ENCODE measurements around the gene CHST12. TPM values are rescaled to one million over a fixed set of nuclear protein-coding genes. Genes with fewer than 3 reads are reported as not detected.

Gene CHST12
- total and polyA plus RNA-seq, 10 of the 15 experiments (the other 5 are each of a cell fraction or from before 2014, with no cell fraction given) = 0.05 to 14.2 (median 3.3) TPM

DNA sequence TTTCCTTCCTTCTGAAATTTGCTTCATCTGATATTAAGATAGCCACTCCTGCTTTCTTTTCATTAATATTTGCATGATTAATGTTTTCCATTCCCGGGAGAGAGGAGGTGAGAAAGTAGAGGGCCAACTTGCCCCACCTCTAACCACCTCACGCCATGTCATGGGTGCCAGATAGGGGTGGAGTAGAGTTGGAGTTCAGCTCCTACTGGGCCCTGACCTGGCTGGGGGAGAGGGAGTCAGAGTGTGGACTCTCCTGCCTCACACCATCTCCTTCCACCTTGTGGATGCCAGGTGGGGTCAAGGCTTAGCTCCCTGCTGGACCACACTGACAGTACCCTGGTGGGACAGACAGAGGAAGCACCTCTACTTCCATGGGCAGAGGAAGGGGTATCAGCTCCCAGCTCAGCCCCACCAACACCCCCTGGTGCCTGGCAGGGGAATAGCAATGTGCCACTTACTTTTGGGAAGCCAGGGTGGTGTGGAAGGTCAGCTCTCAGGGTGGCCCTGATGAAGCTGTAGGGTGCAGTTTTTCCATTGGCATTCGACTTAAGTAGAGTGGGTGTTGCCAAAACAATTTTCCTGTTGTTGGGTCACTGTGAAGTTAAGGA, 28.0 kb downstream of the CHST12 start:
- Histone ChIP-seq H3K27ac (ENCODE audit: control insufficient read depth, insufficient read depth) (no peak overlapping the region), H3K4me3 (no peak overlapping the region), H3K9ac (ENCODE audit: control insufficient read depth, insufficient read depth, low read length) (no peak overlapping the region), H3K79me2 (ENCODE audit: control insufficient read depth, insufficient read depth, low read length) (no peaks in the 10 kb centered on the region), H3K4me2 (ENCODE audit: control insufficient read depth, insufficient read depth) (no peak overlapping the region), H2AFZ (ENCODE audit: control insufficient read depth, low read depth, low read length) (no peak overlapping the region), H3K27me3 (replicated peaks in 1 of 2; ENCODE audit: control insufficient read depth in 2 of 2, insufficient read depth in 2 of 2, low read length in 1 of 2) (no peaks in the 10 kb centered on the region), H3K9me3 (replicated peaks; ENCODE audit: control insufficient read depth, insufficient read depth, low read length) (peaks cover 4% of the 10 kb centered on the region), H3K4me1 (ENCODE audit: control insufficient read depth, insufficient read depth, low read length) (no peaks in the 10 kb centered on the region), H3K36me3 (ENCODE audit: control insufficient read depth in 2 of 2, insufficient read depth in 2 of 2, low read length in 1 of 2) (peaks cover 3 to 24% of the 10 kb centered on the region in 2 experiments), H4K20me1 (ENCODE audit: control insufficient read depth, insufficient read depth) (0 out of 2 replicates have a peak, but pooled peaks cover 4% of the 10 kb centered on the region)
- peak; percentile 65 for ATAC-seq
- TF ChIP-seq, protein P1, sequence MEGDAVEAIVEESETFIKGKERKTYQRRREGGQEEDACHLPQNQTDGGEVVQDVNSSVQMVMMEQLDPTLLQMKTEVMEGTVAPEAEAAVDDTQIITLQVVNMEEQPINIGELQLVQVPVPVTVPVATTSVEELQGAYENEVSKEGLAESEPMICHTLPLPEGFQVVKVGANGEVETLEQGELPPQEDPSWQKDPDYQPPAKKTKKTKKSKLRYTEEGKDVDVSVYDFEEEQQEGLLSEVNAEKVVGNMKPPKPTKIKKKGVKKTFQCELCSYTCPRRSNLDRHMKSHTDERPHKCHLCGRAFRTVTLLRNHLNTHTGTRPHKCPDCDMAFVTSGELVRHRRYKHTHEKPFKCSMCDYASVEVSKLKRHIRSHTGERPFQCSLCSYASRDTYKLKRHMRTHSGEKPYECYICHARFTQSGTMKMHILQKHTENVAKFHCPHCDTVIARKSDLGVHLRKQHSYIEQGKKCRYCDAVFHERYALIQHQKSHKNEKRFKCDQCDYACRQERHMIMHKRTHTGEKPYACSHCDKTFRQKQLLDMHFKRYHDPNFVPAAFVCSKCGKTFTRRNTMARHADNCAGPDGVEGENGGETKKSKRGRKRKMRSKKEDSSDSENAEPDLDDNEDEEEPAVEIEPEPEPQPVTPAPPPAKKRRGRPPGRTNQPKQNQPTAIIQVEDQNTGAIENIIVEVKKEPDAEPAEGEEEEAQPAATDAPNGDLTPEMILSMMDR (IDR thresholded peaks at IDR 0.05 in 2 of 3, conservative IDR thresholded peaks at IDR 0.05 in 1 of 3; ENCODE audit: control insufficient read depth in 2 of 3, extremely low read depth in 1 of 3, insufficient read depth in 1 of 3, low read depth in 3 of 3, low read length in 3 of 3) = peak; percentile 22 to 50 (median 46); a peak in 4 of 6 replicates
- TF ChIP-seq RAD21 (IDR thresholded peaks at IDR 0.05; ENCODE audit: insufficient read depth, low read depth, low read length) (0 out of 2 replicates have a peak, but pooled peaks have one; percentile 15), ZNF384 (IDR thresholded peaks at IDR 0.05; ENCODE audit: borderline replicate concordance, low read depth, low read length) (no peak)
- FAIRE-seq = no peak
- ChIA-PET SMC1A (ENCODE audit: uncharacterized antibody, unreplicated experiment) (interaction anchor here (0.9 to 1.1 kb wide), 4 partner anchors 9 to 38 kb away, joined by 3 read pairs; no protein-coding TSS in a partner anchor), RAD21 (ENCODE audit: unreplicated experiment) (interaction anchor here (1.1 kb wide), 1 partner anchor 26 kb away, joined by 6 read pairs; no protein-coding TSS in a partner anchor), CTCF (interaction anchor here (0.6 to 2.1 kb wide), 5 partner anchors 19 to 114 kb away, joined by 3 to 5 read pairs (median 3); no protein-coding TSS in a partner anchor), POLR2A (no interaction called here)
- intact Hi-C loops (cut with micrococcal nuclease; ENCODE audit: unreplicated experiment) = no loop called here
- in situ Hi-C loops (cut with MboI) = no loop called here
- BruUV-seq (replicated peaks) = no TSS peak
- no peak for DNase-seq (ENCODE audit: low read depth, low spot score)
- WGBS (ENCODE audit: insufficient coverage, insufficient replicate concordance, low lambda C conversion rate, missing lambda C conversion rate) = 42% methylated on average over 3 of the region's 3 CpGs

Measured in GM12878 (cell line).